ENCODE measurements around the gene KLF8.
"Not testable (repeated sequence)": the region's sequence is repeated elsewhere in the genome, so short reads cannot be mapped to it uniquely, and the experiment has no call there.

The KLF8 gene

DNA sequence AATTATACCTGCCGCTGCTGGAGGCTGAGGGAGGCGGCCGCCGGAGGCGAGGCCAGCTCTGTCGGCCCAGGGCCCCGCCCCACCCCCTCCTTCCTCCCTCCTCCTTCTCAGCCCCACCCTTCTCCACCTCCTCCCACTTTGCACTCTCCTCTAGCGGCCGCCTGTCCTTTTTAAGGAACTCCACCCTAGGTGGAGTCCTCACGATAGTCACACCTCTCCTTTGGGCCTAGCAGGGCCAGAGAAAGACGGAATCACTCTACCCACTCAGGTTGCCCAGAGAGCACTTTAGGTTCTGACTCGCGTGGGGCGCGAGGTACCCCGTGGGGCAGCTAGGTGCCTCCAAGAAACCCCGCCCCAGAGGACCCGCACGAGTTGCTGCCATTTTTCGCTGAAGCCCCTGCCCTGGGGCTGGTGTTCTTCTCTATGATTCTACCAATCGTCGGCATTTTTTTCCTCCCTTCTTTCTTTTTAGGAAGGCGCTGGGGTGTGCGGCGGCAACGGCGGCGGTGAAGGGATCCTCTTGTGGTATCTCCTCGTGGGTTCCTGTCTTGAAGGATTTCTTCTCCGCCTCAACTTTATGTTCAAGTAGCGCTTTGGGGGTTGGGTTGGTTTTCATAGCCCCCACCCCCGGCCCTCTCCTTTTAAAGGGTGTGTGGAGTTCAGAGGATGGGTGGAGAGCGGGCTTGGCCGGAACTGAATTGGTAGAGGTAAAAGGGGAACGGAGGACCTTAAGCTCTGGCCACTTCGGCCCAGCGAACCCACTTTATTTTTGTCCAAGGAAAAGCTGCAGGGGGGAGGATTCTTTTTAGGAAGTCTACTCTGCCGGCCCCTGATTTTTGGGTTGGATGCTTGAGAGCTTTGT lies at the start of gene KLF8:
TSS of gene KLF8 (plus strand) at position 136 of the 862 bp plus-strand sequence. CDS start 979 bp downstream, outside the sequence.
- peak; percentile 31 to 54 for DNase-seq

DNA sequence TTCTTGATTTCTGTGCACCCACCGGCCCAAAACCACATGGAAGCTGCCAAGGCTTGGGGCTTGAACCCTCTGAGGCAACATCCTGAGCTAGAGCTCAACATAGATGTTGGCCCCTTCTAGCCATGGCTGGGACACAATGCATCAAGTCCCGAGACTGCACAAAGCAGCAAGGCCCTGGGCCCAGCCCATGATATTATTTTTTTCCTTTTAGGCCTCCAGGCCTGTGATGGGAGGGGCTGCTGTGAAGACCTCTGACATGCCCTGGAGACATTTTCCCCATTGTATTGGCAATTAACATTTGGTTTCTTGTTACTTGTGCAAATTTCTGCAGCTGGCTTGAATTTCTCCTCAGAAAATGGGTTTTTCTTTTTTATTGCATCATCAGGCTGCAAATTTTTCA lies 25.2 kb upstream of the KLF8 start:
- not testable (repeated sequence) for DNase-seq

DNA sequence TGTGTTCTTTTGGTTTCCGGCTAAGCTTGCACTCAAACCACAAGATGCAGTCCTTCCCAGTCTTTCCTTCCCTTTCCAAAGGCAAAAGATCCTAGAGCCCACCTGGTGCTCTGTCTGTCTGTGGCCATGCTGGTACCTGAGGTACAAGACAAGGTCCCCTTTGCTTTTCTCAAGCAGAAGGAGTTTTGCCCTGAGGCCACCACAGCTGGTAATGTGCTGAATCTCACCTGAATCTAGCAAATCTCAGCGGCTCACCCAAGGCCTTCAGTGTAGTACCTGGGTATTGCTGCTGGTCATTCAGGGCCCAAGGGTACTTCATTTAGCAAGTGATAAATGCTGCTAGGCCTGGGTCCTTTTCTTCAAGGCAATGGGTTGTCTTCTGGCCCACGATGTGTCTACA lies 20.5 kb upstream of the KLF8 start:
- DNase-seq, result no peak

DNA sequence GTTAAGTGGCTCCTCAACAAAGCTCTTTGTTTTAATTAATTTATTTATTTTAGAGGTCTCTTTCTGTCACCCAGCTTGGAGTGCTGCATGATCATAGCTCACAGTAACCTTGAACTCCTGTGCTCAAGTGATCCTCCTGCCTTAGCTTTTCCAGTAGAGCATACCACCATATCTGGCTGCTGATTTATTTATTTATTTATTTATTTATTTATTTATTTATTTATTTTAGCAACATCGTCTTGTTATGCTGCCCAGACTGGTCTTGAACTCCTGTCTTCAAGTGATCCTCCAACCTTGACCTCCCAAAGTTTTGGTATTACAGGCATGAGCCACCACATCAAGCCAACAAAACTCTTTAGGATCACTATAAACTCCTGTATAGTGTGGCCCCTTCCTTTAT lies 15.8 kb upstream of the KLF8 start:
- DNase-seq, result no peak

DNA sequence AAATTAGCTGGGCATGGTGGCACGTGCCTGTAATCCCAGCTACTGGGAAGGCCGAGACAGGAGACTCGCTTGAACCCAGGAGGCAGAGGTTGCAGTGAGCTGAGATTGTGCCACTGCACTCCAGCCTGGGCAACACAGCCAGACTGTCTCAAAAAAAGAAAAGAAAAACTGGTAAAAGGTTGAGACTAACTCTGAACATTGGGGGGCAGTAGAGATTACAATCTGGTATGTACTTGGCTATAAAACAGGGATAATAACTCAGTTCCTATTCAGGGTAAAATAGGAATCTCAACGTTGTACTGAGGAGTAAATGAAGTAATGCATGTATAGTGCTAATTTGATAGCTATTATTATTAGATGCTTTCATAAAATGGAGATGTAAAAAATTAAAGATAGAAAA lies 12.5 kb upstream of the KLF8 start:
- DNase-seq, result no peak

DNA sequence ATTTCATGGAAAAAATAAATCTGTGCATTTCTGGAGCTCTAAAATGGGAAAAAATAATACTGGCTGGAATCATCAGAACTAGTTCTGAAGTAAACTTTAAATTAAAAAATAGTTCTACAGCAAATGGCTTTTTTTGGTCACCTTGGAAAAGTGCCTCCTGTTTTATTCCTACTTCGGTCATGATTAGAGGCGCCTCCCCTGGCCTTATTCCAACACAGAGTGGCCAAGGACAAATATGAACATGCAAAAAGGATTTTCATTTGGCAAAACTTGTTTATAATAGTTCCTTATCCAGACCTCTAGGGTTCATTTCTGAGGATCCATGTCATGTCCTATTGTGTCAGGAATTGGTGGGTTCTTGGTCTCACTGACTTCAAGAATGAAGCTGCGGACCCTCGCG lies 11.1 kb upstream of the KLF8 start:
- no peak for DNase-seq

DNA sequence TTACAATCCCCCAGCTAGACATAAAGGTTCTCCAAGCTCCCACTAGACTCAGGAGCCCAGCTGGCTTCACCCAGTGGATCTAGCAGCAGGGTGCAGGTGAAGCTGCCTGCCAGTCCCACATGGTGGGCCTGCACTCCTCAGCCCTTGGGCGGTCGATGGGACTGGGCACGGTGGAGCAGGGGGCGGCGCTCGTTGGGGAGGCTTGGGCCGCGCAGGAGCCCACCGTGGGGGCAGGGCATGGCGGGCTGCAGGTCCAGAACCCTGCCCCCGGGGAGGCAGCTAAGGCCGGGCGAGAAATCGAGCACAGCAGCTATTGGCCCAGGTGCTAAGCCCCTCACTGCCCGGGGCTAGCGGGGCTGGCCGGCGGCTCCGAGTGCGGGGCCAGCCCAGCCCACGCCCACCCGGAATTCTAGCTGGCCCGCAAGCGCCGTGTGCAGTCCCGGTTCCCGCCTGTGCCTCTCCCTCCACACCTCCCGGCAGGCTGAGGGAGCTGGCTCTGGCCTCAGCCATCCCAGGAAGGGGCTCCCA lies 9.6 kb upstream of the KLF8 start:
- DNase-seq, result no peak

DNA sequence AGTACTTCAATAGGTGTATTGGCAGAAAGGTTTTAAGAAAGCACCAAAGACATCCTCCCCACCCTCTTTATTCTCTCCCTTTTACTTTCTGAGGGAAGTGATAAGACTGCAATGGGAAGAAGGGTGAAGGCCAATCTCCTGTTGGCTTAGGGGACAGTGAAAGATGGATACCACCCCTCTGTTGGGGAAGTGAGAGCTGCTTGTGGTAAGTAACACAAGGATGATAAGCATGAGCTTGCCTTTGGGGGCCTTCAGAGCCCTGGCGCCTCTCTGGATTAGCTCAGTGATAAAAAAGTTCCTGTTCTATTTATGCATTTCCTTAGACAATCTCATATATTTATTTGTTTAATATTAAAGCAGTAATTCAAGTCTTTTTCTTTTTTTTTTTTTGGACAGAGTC lies 5.2 kb upstream of the KLF8 start:
- DNase-seq, result no peak

DNA sequence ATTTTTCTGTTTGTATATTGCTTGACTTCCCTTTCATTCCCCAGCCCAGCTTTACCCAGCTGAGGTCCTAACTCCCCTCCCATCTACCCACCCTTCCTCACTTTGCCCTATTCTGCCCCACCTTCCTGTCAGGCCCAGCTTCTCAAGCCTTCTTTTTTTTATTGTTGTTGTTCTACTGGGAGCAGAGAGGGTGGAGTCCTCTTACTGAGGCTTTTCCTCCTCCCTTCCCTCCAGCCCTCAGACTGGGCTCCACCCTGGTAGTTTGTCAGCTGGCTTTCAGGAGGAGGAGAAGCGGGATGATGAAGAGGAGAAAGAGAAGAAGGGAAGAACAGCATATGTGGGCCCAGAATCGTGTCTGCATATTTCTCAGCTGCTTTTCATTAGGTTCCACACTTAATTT lies 3.2 kb upstream of the KLF8 start:
- DNase-seq, result no peak

DNA sequence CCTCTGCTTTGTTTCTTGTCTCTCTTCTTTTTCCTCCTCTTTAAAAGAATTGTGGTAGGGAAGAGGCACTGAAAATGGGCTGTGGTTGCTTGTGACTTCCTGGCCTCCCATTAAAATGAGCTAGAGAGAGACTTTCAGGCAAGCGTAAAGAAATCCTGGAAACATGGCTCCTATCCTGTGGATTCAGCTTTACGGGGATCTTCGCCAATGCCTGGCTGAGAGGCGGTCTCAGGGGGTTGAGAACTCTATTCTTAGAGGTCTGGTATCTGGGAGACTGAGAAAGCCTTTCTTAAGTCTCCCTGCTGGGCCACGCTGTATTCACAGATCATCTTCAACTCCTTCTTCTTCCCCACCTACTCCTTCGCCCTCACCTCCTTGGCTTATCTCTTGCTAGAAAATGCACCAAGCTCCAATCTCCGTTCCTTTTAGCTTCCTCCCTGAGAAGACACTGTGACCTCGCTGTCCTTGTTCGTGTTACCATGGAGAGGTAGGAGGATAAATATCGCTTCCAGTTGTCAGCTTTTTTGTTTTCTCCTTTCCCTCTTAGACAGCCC lies 542 bp upstream of the KLF8 start:
- DNase-seq, result no peak

DNA sequence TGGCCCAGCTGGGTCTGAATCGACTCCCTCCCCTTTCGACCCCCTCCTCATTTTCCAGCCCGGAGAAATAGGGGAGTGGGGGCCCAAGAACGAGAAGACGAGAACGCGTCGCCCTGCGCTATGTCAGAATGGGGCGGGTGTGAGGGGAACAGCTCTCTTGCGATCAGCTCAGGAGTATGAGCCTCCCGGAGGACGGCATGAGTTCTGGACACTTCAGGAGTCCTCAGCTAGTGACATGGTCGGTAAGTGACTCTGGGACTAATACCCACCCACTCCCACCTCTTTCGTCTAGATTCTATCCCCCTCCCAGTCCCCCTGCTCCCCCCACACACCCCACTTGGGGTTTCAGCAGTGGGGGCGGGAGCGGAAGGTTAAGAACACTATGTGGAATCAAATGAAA lies 944 bp downstream of the KLF8 start:
- DNase-seq, result no peak

DNA sequence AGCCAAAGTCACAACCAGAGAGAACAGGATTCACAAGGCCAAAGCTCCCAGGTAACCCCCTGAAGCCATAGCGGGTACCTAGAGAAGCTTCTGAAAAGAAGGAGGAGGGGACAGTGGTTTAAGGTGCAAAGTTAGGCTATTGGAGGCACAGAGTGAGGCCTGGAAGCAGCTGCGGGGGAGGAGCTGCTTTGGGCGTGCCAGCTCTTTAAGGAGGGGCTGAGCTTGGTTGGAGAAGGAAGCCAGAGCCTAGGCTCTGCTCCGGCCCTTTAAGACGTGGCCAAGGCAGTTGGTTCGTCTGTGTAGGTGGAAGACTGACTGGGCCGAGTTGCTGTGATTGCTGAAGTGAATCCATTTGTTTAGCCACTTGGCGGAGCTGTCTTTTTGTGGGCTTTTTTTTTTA lies 1.5 kb downstream of the KLF8 start:
- DNase-seq, result no peak

DNA sequence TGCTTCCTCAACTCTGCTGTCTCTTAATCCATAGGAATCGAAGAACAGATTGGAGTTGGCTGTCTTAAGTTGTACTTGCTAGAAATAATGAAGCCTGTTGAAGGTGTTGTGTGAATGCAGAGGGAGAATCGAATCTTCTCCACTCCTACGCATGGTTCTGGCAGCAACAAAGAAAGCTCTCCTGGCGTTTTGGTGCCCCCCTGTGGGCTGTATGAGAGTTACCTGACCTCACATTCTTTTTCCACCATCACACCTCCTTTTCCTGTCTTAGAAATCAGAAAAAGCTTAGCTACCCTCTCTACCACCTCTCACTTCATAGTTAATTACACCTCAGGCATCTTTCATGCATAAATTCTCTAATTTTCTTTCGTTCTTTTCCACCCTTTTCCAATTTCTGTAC lies 16.3 kb downstream of the KLF8 start:
- peak; percentile 59 to 64 for DNase-seq

DNA sequence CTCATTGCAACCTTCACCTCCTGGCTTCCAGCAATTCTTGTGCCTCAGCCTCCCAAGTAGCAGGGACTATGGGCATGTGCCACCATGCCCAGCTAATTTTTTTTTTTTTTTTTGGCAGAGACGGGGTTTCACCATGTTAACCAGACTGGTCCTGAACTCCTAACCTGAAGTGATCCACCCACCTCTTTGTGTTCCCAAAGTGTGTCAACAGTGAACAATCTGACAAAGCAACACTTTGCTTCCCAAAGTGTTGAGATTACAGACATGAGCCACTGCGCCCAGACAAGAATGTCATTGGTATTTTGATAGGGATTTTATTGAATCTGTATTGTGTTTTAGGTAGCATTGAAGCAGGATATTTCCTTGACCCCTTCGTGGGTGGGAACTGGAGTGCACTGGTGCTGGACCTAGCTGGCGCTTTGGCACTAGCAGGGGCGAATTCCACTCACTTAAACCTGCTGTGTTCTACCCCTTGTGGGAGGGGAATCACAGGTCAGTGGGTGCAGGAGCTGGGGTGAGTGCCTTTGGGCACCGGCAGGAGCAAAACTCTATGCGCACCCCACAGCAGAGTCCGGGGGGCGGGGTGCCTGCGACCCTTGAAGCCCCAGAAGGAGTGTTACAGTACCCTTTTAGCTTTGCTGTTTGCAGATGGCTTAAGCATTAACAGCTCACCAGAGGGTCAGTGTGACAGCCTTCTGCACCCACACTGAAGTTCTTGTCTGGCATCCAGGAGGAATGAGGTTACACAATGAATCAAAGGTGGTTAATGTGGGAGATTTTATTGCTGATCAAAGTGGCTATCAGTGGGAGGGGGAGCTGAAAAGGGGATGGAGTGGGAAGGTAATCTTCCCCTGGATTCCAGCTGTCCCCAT lies 21.9 kb downstream of the KLF8 start:
- DNase-seq, result no peak

DNA sequence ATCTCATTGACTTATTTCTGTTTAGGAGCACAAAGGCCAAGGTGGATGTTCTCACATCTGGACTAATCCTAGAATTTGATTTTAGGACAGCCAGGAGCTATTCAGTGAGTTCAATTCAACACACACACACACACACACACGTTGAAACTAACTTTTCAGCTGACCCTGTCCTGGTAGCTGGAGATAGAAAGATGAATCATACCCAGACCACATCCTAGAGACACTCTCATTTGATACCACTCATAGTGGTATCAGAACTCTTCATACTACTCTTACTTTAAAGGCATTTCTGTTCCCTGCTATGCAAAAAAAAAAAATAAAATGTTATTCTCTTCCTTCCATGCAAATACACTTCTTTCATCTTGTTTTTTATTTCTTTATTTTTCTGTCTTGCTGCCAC lies 36.7 kb downstream of the KLF8 start:
- no peak for DNase-seq

DNA sequence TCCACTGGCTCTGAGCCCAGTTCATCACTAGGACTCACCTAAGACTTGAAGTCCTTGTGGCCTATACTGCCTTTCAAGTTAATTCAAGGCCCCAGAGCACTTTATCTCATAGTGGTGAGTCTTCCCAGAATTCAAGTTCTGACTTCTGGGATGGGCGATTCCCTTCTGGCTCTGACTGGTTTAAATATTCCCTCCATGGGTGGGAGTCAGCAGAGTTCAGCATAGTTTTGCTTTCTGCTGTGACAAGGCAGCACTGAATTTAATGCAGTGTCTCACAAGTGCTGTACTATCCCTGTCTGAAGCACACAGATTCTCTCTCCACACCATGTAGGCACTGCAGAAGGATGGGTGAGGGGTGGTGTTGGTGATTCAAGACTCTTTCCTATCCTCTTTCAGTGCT lies 46.5 kb downstream of the KLF8 start:
- DNase-seq, result no peak

DNA sequence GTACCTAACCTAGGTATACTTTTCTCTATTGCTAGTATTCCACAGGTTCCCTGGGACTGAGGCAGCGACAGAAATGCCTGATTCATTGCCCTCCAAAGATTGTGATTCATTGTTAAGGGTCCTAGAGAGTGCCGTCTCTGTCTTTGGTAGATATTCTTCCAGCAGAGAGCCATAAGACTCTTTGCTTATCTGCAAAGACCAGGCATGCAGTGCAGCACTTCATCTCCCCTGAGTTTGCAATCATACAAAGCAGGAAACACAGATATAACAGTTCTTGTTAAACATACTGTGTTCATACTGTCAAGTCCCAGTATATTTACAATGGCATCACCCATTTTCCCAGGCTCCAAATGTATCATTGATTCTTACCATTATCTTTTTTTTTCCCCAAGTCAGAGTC lies 47.7 kb downstream of the KLF8 start:
- DNase-seq, result no peak

DNA sequence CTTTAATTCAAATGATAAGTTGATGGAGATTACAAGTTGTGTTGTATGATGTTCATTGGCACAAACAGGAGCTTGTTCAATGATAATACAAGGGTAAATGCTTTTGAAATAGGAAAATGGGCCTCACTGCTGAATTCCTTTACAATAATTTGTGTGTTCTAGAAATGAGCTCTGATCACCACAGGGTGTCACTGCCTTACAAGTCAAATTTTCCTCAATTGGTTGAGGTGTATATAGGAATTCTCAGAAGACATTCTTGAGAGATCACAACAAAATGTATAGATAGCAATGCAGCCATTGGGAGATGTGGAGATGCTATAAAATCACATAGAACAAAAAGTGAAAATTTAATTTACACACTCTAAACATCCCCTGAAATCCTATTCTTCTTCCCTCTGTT lies 49.6 kb downstream of the KLF8 start:
- no peak for DNase-seq

DNA sequence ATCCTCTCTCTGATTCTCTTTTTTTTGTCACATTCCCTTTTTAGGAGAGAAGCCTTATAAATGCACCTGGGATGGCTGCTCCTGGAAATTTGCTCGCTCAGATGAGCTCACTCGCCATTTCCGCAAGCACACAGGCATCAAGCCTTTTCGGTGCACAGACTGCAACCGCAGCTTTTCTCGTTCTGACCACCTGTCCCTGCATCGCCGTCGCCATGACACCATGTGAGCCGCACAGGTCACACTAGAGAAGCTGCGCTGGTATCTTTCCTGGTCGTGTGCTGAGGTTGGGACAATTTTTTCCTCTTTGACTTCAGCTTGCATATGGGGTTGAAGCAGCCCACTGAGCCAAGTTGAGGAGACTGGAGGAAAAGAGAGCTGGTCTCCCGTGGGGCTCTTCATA lies 52.1 kb downstream of the KLF8 start:
- DNase-seq, result no peak

DNA sequence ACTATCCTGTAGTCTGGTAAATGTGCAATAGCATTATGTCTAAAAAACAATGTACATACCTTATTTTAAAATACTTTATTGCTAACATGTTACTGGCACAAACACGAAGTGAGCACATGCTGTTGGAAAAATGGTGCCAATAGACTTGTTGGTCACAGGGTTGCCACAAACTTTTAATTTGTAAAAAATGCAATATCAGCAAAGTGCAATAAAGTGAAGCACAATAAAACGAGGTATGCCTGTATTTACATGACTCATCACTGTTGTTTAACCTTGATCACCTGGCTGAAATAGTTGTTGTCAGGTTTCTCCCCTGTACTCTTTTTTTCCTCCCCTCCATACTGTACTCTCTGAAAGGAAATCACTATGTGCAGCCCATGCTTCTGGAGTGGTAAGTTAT lies 56.5 kb downstream of the KLF8 start:
- DNase-seq, result no peak

DNA sequence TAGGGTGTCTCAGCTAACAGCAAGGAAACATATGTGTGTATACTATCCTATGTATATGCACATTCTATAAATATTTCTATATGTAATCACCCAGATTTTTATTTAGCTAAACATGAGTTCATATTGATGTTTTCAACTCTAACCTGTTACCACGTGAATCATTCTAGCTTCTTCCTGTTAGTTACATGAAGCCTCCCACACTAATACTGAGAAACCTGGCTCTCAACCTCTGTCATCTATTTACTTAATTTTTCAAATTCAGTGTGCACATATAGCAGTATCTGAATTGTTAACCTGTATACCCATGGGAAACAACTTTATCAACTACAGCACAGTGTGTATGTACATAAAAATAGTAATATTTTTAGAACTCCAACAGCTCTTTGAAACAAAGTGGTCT lies 57.3 kb downstream of the KLF8 start:
- no peak for DNase-seq

DNA sequence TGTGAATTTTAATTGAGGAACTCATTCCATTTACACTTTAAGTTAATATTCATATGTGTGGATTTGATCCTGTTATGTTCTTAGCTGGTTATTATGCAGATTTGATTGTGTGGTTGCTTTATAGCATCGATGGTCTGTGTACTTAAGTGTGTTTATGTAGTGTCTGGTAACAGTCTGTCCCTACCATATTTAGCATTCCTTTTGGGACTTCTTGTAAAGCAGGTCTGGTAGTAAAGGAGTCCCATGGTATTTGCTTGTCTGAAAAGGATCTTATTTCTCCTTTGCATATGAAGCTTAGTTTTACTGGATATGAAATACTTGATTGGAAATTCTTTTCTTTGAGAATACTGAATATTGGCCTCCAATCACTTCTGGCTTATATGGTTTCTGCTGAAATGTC lies 76.6 kb downstream of the KLF8 start:
- no peak for DNase-seq

DNA sequence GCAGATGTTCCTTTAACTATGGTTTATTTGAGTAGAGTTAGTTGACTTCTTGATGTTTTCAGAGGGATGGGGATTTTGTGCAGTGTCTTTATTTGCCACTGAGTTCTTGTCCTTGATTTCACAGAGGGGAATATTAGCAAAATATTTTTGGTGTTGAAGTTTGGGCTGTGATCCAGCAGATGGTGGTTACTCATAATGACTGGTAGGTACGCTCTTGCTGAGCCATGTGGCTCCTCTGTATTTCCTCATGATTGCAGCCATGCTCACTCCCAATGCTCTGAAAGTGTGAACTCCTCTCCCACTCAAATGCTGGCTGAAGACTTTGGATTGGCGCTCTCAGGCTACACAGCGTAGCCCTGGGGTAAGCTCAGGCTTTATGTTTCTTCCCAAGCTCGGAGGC lies 77.7 kb downstream of the KLF8 start:
- no peak for DNase-seq

DNA sequence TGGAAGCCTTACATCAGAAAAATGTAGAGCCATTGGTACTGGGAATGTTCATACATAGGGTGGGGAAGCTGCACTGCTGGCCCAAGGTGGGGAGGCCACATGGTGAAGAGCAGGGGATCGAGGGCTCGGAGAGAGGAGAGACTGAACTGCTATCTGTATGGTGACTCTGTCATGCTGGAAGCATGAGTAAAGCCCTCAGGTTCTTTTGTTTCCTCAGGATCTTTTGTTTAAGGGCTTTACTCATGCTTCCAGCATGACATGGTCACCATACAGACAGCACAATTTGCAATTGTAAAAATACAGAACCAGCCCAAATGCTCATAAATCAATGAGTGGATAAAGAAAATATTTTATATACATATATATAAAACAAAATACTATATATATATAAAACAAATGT lies 78.4 kb downstream of the KLF8 start:
- DNase-seq, result no peak

All from stimulated activated CD4-positive, alpha-beta T cell treated with anti-CD3 and anti-CD28 coated beads, Interleukin-2, amount 100 ng/mL, for 24 hours (primary cell).